PFSK-1 (cell line): Measurements from ENCODE around the gene YJU2.

Experiments
- FOXP2 ChIP-seq: optimal IDR thresholded peaks from 2 replicates; pipeline ENCODE3; 2011; ENCODE audit warnings: borderline replicate concordance, control low read depth, inconsistent platforms; ENCODE audit not compliant: insufficient read depth; ENCODE audit errors: extremely low read length, extremely low read depth
- POLR2AphosphoS5 ChIP-seq: IDR thresholded peaks from 2 replicates; pipeline ENCODE4 v1.6.1; 2012; ENCODE audit warnings: low read depth, mild to moderate bottlenecking, control low read depth, low read length, moderate library complexity
- SIN3A ChIP-seq: IDR thresholded peaks from 2 replicates; pipeline ENCODE4 v1.6.1; 2012; ENCODE audit warnings: mild to moderate bottlenecking, low read length, moderate library complexity, borderline replicate concordance; ENCODE audit not compliant: insufficient read depth
- TAF1 ChIP-seq: IDR thresholded peaks from 2 replicates; pipeline ENCODE4 v1.6.1; 2012; ENCODE audit warnings: low read length, control low read depth, borderline replicate concordance; ENCODE audit not compliant: insufficient read depth

DNA sequence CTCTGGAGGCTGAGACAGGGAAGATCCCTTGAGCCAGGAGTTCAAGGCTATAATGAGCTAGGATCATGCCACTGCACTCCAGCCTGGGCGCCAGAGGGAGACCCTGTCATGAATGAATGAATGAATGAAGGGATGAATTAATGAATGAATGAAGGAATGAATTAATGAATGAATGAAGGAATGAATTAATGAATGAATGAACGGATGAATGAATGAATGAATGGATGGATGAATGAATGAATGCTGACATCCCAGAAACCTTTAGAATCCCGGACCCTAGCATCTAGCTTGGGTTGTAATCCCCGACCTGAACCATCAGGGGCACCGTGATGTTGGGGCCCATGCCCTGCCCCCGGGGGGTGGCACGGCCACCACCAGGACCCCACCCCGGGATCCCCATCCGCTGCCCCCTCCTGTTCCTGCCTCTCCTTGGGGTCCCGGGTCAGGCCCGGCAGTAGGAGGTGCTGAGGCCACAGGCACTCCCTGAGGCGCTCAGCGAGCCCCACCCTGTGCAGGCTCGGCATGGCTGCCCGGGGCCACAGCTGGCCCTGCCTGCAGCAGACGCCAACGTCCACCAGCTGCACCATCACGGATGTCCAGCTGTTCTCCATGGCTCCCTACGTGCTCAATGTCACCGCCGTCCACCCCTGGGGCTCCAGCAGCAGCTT lies 14.1 kb upstream of the YJU2 start:
- TF ChIP-seq SIN3A (no peak), TAF1 (no peak), FOXP2 (no peak), POLR2AphosphoS5 (no peak)
